Activated CD8-positive, alpha-beta T cell treated with anti-CD3 and anti-CD28 coated beads for 36 hours (primary cell): ENCODE measurements around the gene TCF23. TPM values are rescaled to one million over a fixed set of nuclear protein-coding genes. Genes with fewer than 3 reads are reported as not detected.

ENCODE experiments used
- ATAC-seq: fragments of 200-7000 bp; cut with Tn5 transposase; one replicate; pipeline ENCODE4 v1.10.0; 2021; ENCODE audit warnings: mild to moderate bottlenecking, moderate library complexity
- CTCF ChIA-PET: fragments of 350-600 bp; sonication (Branson Sonifier 250); formaldehyde crosslinking; loops from one replicate; lab custom pipeline; 2021; ENCODE audit warnings: antibody characterized with exemption; lab: Charles Lee
- POLR2A ChIA-PET: fragments of 350-600 bp; sonication (Branson Sonifier 250); formaldehyde crosslinking; loops from one replicate; lab custom pipeline; 2021; ENCODE audit warnings: antibody characterized with exemption; lab: Charles Lee
- DNase-seq: peaks from one replicate; pipeline ENCODE4 v3.0.0-alpha.2; 2020
- H3K27ac Mint-ChIP-seq: one replicate; pipeline ENCODE4 v1.8.0; 2021; ENCODE audit warnings: mild to moderate bottlenecking, mixed read lengths
- H3K27me3 Mint-ChIP-seq: one replicate; pipeline ENCODE4 v1.8.0; 2021; ENCODE audit warnings: mixed read lengths
- H3K36me3 Mint-ChIP-seq: one replicate; pipeline ENCODE4 v1.8.0; 2021; ENCODE audit warnings: low read depth, mixed read lengths
- H3K4me1 Mint-ChIP-seq: one replicate; pipeline ENCODE4 v1.8.0; 2021; ENCODE audit warnings: low read depth, mixed read lengths
- H3K4me3 Mint-ChIP-seq: one replicate; pipeline ENCODE4 v1.8.0; 2021; ENCODE audit warnings: mild to moderate bottlenecking, moderate library complexity, mixed read lengths
- H3K9me3 Mint-ChIP-seq: one replicate; pipeline ENCODE4 v1.8.0; 2021; ENCODE audit warnings: mixed read lengths
- CTCF ChIP-seq: fragments of 200-600 bp; IDR thresholded peaks from one replicate; pipeline ENCODE4 v1.8.0; 2022; ENCODE audit warnings: antibody characterized with exemption, mild to moderate bottlenecking
- intact Hi-C: fragments of 100-400 bp; cut with micrococcal nuclease; formaldehyde crosslinking; loops from one replicate; pipeline ENCODE4 v1.10.0; 2022
- total RNA-seq, 2 experiments: library from RNA; stranded (reverse); gene quantifications; one replicate each; pipeline ENCODE4 v1.2.3, GENCODE V29; 2021

The TCF23 gene
- total RNA-seq, 2 experiments from 2014 or later, result not detected

- DNase-seq (no peak), ATAC-seq (no peak)
- TF ChIP-seq CTCF, result no peak
- Mint-ChIP-seq H3K27me3 (peaks cover 22% of the 10 kb centered on the region), H3K4me1 (no peaks in the 10 kb centered on the region), H3K36me3 (no peaks in the 10 kb centered on the region), H3K4me3 (no peak overlapping the region), H3K27ac (no peak overlapping the region), H3K9me3 (no peaks in the 10 kb centered on the region)
- POLR2A ChIA-PET, result no interaction called here
- intact Hi-C loops, result no loop called here
- CTCF ChIA-PET, result interaction anchor here (0.9 to 2.2 kb wide), 4 partner anchors 11 to 222 kb away, joined by 3 to 9 read pairs (median 4); no protein-coding TSS in a partner anchor
These were observed 35.3 kb downstream of the TCF23 start for GRCh38 chr2:27184115-27184514.

- no peak for TF ChIP-seq CTCF
- H3K9me3 Mint-ChIP-seq, result no peaks in the 10 kb centered on the region
- H3K36me3 Mint-ChIP-seq, result no peaks in the 10 kb centered on the region
- ChIA-PET POLR2A (interaction anchor here (0.7 kb wide), 1 partner anchor 34 kb away, joined by 3 read pairs; no protein-coding TSS in a partner anchor), CTCF (interaction anchor here (1.1 to 2.2 kb wide), 2 partner anchors 16 to 86 kb away, joined by 4 to 5 read pairs; no protein-coding TSS in a partner anchor)
- intact Hi-C loops, result no loop called here
- H3K27ac Mint-ChIP-seq, result no peak overlapping the region
- no peaks in the 10 kb centered on the region for H3K4me1 Mint-ChIP-seq
- H3K4me3 Mint-ChIP-seq, result no peak overlapping the region
- ATAC-seq (no peak), DNase-seq (no peak)
- H3K27me3 Mint-ChIP-seq, result peaks cover 14% of the 10 kb centered on the region
These were observed 36.7 kb downstream of the TCF23 start for GRCh38 chr2:27185331-27186026.

GRCh38 chr2:27186613-27187345 lies 38.0 kb downstream of the TCF23 start:
- ATAC-seq, result no peak
- Mint-ChIP-seq H3K27ac (no peak overlapping the region), H3K4me3 (no peak overlapping the region), H3K27me3 (peaks cover 5% of the 10 kb centered on the region), H3K36me3 (no peaks in the 10 kb centered on the region), H3K4me1 (no peaks in the 10 kb centered on the region), H3K9me3 (no peaks in the 10 kb centered on the region)
- ChIA-PET POLR2A (interaction anchor here (1.0 kb wide), 1 partner anchor 8 kb away, joined by 3 read pairs; no protein-coding TSS in a partner anchor), CTCF (interaction anchor here (1.3 to 2.0 kb wide), 2 partner anchors 12 to 17 kb away, joined by 3 to 7 read pairs; no protein-coding TSS in a partner anchor)
- intact Hi-C loops, result no loop called here
- no peak for DNase-seq
- no peak for TF ChIP-seq CTCF

GRCh38 chr2:27189989-27190388 lies 41.2 kb downstream of the TCF23 start:
- H3K27me3 Mint-ChIP-seq, result peaks cover 3% of the 10 kb centered on the region
- H3K9me3 Mint-ChIP-seq, result no peaks in the 10 kb centered on the region
- CTCF ChIA-PET, result no interaction called here
- DNase-seq (no peak), ATAC-seq (no peak)
- TF ChIP-seq CTCF, result no peak
- H3K4me3 Mint-ChIP-seq, result no peak overlapping the region
- no peak overlapping the region for H3K27ac Mint-ChIP-seq
- POLR2A ChIA-PET, result no interaction called here
- no peaks in the 10 kb centered on the region for H3K4me1 Mint-ChIP-seq
- H3K36me3 Mint-ChIP-seq, result no peaks in the 10 kb centered on the region
- intact Hi-C loops, result no loop called here
